ENCODE results near the gene CD58.

DNA sequence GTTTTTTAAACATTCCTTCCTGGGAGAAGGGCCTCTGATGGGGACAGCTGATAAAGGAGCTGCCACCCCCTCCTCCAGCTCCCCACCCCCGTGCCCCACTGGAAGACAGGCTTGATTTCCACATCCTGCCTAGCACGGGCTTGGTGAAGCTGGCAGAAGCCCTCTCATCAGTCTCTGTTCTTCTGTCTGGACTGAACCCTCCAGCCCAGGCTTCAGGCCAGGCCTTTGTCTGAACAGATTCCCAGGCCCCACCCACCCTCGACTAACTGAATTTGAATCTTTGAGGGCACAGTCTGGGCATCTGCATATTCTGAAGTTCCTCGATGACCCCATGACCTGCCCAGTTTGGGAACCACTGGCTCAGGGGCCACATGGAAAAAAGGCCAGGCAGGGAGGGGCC lies 75.3 kb downstream of the CD58 start:
- TF ChIP-seq POLR2AphosphoS5 (IDR thresholded peaks at IDR 0.05; ENCODE audit: low read depth, low read length), result no peak
- TF ChIP-seq SIN3A (IDR thresholded peaks at IDR 0.05; ENCODE audit: borderline replicate concordance, insufficient read depth, low read length), result no peak
